WTC11 (cell line): Measurements from ENCODE around the gene SP7. TPM values are rescaled to one million over a fixed set of nuclear protein-coding genes. Genes with fewer than 3 reads are reported as not detected.

Source experiments
- ATAC-seq: fragments of 200-7000 bp; cut with Tn5 transposase; 2 replicates; pipeline ENCODE4 v1.10.0; 2021; ENCODE audit warnings: mild to moderate bottlenecking, moderate library complexity
- CTCF ChIA-PET: fragments of 300-600 bp; sonication (Branson Sonifier 250); formaldehyde crosslinking; loops from one replicate; lab custom pipeline; 2021; ENCODE audit warnings: antibody characterized with exemption; lab: Charles Lee
- POLR2A ChIA-PET: fragments of 350-600 bp; sonication (Branson Sonifier 250); formaldehyde crosslinking; loops from one replicate; lab custom pipeline; 2021; ENCODE audit warnings: antibody characterized with exemption; lab: Charles Lee
- DNase-seq: peaks from one replicate; pipeline ENCODE4 v3.0.0; 2021; ENCODE audit warnings: low spot score
- H3K27ac Mint-ChIP-seq: 2 replicates; pipeline ENCODE4 v1.8.0; 2021; ENCODE audit warnings: mixed read lengths
- H3K27me3 Mint-ChIP-seq: 2 replicates; pipeline ENCODE4 v1.8.0; 2021; ENCODE audit warnings: low read depth, mild to moderate bottlenecking, moderate library complexity, mixed read lengths
- H3K36me3 Mint-ChIP-seq: 2 replicates; pipeline ENCODE4 v1.8.0; 2021; ENCODE audit warnings: mixed read lengths
- H3K4me1 Mint-ChIP-seq: 2 replicates; pipeline ENCODE4 v1.8.0; 2022; ENCODE audit warnings: mixed read lengths
- H3K4me3 Mint-ChIP-seq: 2 replicates; pipeline ENCODE4 v1.8.0; 2021; ENCODE audit warnings: mild to moderate bottlenecking, moderate library complexity, mixed read lengths
- H3K9me3 Mint-ChIP-seq: 2 replicates; pipeline ENCODE4 v1.8.0; 2021; ENCODE audit warnings: mixed read lengths
- IRF2 ChIP-seq: sonication (generic); formaldehyde crosslinking; IDR thresholded peaks from 2 replicates; pipeline ENCODE4 v1.8.0; 2022; ENCODE audit warnings: low read depth, missing genetic modification reagents, borderline replicate concordance
- NR3C1 ChIP-seq: sonication (generic); formaldehyde crosslinking; conservative IDR thresholded peaks from 2 replicates; pipeline ENCODE4 v1.8.1; 2023; ENCODE audit warnings: low read depth, mild to moderate bottlenecking, missing genetic modification reagents
- SMAD3 ChIP-seq: sonication (generic); formaldehyde crosslinking; IDR thresholded peaks from 2 replicates; pipeline ENCODE4 v1.8.0; 2022; ENCODE audit warnings: missing genetic modification reagents, mild to moderate bottlenecking, borderline replicate concordance
- TEAD4 ChIP-seq: sonication (generic); formaldehyde crosslinking; IDR thresholded peaks from 2 replicates; pipeline ENCODE4 v1.8.0; 2022; ENCODE audit warnings: mild to moderate bottlenecking, missing genetic modification reagents
- total RNA-seq: library from RNA; stranded (reverse); gene quantifications from 3 replicates; pipeline ENCODE4 v1.2.3, GENCODE V29; 2021
- TF ChIP-seq, protein P1 (sequence below): sonication (generic); formaldehyde crosslinking; IDR thresholded peaks from 2 replicates; pipeline ENCODE4 v1.8.1; 2022; ENCODE audit warnings: missing genetic modification reagents, borderline replicate concordance
- TF ChIP-seq, protein P2 (sequence below): fragments of 250-450 bp; sonication (Bioruptor Pico); IDR thresholded peaks from 2 replicates; pipeline ENCODE4 v1.9.0; 2021; ENCODE audit warnings: mild to moderate bottlenecking, borderline replicate concordance
- TF ChIP-seq, protein P3 (sequence below): sonication (generic); formaldehyde crosslinking; IDR thresholded peaks from 2 replicates; pipeline ENCODE4 v1.8.0; 2023; ENCODE audit warnings: missing genetic modification reagents, mild to moderate bottlenecking, borderline replicate concordance
- TF ChIP-seq, protein P4 (sequence below): sonication (generic); formaldehyde crosslinking; IDR thresholded peaks from 2 replicates; pipeline ENCODE4 v1.8.1; 2022; ENCODE audit warnings: mild to moderate bottlenecking, moderate library complexity, missing genetic modification reagents
- TF ChIP-seq, protein P5 (sequence below): fragments of 250-450 bp; sonication (Bioruptor Pico); IDR thresholded peaks from 2 replicates; pipeline ENCODE4 v1.9.0; 2021; ENCODE audit warnings: moderate library complexity, mild to moderate bottlenecking, inconsistent platforms, borderline replicate concordance
- TF ChIP-seq, protein P6 (sequence below): sonication (generic); formaldehyde crosslinking; IDR thresholded peaks from 2 replicates; pipeline ENCODE4 v1.8.0; 2022; ENCODE audit warnings: missing genetic modification reagents

The SP7 gene
- total RNA-seq, 1 experiment from 2014 or later: 0.09 TPM

DNA sequence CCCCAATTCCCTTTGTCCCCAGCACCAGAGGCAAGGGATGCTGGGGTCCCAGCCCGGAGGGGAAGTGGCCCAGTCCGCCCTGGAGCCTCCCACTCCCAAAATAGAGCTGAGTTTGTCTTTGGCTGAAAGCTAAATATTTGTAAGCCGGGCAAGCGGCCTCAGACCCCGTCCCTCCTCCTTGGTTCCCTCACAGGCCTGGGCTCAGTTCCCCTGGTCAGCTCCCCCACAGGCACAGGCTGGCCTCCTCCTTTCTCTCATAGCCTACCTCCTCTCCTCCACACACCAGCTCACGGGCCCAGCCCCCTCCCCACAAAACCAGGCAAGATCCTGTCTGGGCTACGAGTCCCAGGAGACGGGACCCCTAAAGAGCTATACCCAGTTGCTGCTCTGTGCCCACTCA is 1.3 kb downstream of the SP7 start:
- POLR2A ChIA-PET: interaction anchor here (1.7 kb wide), 1 partner anchor 10 kb away, joined by 6 read pairs; no protein-coding TSS in a partner anchor

More for the DNA sequence above, 1.3 kb downstream of the SP7 start:
- Mint-ChIP-seq H3K4me3 (no peak overlapping the region), H3K4me1 (peaks cover 15% of the 10 kb centered on the region), H3K36me3 (no peaks in the 10 kb centered on the region), H3K27me3 (peaks cover 45% of the 10 kb centered on the region)
- no peak for DNase-seq
- CTCF ChIA-PET: interaction anchor here (0.7 to 2.5 kb wide), 9 partner anchors 10 to 233 kb away, joined by 3 to 20 read pairs (median 5); partner anchors contain the start of gene AAAS
- TF ChIP-seq, protein P1, sequence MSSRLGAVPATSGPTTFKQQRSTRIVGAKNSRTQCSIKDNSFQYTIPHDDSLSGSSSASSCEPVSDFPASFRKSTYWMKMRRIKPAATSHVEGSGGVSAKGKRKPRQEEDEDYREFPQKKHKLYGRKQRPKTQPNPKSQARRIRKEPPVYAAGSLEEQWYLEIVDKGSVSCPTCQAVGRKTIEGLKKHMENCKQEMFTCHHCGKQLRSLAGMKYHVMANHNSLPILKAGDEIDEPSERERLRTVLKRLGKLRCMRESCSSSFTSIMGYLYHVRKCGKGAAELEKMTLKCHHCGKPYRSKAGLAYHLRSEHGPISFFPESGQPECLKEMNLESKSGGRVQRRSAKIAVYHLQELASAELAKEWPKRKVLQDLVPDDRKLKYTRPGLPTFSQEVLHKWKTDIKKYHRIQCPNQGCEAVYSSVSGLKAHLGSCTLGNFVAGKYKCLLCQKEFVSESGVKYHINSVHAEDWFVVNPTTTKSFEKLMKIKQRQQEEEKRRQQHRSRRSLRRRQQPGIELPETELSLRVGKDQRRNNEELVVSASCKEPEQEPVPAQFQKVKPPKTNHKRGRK (CRISPR knock-in tag): no peak
- TF ChIP-seq NR3C1 (CRISPR knock-in tag) (no peak), IRF2 (no peak), TEAD4 (CRISPR knock-in tag) (no peak), SMAD3 (CRISPR knock-in tag) (no peak)
- TF ChIP-seq, protein P2, sequence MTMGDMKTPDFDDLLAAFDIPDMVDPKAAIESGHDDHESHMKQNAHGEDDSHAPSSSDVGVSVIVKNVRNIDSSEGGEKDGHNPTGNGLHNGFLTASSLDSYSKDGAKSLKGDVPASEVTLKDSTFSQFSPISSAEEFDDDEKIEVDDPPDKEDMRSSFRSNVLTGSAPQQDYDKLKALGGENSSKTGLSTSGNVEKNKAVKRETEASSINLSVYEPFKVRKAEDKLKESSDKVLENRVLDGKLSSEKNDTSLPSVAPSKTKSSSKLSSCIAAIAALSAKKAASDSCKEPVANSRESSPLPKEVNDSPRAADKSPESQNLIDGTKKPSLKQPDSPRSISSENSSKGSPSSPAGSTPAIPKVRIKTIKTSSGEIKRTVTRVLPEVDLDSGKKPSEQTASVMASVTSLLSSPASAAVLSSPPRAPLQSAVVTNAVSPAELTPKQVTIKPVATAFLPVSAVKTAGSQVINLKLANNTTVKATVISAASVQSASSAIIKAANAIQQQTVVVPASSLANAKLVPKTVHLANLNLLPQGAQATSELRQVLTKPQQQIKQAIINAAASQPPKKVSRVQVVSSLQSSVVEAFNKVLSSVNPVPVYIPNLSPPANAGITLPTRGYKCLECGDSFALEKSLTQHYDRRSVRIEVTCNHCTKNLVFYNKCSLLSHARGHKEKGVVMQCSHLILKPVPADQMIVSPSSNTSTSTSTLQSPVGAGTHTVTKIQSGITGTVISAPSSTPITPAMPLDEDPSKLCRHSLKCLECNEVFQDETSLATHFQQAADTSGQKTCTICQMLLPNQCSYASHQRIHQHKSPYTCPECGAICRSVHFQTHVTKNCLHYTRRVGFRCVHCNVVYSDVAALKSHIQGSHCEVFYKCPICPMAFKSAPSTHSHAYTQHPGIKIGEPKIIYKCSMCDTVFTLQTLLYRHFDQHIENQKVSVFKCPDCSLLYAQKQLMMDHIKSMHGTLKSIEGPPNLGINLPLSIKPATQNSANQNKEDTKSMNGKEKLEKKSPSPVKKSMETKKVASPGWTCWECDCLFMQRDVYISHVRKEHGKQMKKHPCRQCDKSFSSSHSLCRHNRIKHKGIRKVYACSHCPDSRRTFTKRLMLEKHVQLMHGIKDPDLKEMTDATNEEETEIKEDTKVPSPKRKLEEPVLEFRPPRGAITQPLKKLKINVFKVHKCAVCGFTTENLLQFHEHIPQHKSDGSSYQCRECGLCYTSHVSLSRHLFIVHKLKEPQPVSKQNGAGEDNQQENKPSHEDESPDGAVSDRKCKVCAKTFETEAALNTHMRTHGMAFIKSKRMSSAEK (CRISPR knock-in tag): no peak
- TF ChIP-seq, protein P3, sequence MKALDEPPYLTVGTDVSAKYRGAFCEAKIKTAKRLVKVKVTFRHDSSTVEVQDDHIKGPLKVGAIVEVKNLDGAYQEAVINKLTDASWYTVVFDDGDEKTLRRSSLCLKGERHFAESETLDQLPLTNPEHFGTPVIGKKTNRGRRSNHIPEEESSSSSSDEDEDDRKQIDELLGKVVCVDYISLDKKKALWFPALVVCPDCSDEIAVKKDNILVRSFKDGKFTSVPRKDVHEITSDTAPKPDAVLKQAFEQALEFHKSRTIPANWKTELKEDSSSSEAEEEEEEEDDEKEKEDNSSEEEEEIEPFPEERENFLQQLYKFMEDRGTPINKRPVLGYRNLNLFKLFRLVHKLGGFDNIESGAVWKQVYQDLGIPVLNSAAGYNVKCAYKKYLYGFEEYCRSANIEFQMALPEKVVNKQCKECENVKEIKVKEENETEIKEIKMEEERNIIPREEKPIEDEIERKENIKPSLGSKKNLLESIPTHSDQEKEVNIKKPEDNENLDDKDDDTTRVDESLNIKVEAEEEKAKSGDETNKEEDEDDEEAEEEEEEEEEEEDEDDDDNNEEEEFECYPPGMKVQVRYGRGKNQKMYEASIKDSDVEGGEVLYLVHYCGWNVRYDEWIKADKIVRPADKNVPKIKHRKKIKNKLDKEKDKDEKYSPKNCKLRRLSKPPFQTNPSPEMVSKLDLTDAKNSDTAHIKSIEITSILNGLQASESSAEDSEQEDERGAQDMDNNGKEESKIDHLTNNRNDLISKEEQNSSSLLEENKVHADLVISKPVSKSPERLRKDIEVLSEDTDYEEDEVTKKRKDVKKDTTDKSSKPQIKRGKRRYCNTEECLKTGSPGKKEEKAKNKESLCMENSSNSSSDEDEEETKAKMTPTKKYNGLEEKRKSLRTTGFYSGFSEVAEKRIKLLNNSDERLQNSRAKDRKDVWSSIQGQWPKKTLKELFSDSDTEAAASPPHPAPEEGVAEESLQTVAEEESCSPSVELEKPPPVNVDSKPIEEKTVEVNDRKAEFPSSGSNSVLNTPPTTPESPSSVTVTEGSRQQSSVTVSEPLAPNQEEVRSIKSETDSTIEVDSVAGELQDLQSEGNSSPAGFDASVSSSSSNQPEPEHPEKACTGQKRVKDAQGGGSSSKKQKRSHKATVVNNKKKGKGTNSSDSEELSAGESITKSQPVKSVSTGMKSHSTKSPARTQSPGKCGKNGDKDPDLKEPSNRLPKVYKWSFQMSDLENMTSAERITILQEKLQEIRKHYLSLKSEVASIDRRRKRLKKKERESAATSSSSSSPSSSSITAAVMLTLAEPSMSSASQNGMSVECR (CRISPR knock-in tag): no peak
- TF ChIP-seq, protein P4, sequence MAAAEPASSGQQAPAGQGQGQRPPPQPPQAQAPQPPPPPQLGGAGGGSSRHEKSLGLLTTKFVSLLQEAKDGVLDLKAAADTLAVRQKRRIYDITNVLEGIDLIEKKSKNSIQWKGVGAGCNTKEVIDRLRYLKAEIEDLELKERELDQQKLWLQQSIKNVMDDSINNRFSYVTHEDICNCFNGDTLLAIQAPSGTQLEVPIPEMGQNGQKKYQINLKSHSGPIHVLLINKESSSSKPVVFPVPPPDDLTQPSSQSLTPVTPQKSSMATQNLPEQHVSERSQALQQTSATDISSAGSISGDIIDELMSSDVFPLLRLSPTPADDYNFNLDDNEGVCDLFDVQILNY (CRISPR knock-in tag): no peak
- TF ChIP-seq, protein P5, sequence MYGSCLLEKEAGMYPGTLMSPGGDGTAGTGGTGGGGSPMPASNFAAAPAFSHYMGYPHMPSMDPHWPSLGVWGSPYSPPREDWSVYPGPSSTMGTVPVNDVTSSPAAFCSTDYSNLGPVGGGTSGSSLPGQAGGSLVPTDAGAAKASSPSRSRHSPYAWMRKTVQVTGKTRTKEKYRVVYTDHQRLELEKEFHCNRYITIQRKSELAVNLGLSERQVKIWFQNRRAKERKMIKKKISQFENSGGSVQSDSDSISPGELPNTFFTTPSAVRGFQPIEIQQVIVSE (CRISPR knock-in tag): no peak
- TF ChIP-seq, protein P6, sequence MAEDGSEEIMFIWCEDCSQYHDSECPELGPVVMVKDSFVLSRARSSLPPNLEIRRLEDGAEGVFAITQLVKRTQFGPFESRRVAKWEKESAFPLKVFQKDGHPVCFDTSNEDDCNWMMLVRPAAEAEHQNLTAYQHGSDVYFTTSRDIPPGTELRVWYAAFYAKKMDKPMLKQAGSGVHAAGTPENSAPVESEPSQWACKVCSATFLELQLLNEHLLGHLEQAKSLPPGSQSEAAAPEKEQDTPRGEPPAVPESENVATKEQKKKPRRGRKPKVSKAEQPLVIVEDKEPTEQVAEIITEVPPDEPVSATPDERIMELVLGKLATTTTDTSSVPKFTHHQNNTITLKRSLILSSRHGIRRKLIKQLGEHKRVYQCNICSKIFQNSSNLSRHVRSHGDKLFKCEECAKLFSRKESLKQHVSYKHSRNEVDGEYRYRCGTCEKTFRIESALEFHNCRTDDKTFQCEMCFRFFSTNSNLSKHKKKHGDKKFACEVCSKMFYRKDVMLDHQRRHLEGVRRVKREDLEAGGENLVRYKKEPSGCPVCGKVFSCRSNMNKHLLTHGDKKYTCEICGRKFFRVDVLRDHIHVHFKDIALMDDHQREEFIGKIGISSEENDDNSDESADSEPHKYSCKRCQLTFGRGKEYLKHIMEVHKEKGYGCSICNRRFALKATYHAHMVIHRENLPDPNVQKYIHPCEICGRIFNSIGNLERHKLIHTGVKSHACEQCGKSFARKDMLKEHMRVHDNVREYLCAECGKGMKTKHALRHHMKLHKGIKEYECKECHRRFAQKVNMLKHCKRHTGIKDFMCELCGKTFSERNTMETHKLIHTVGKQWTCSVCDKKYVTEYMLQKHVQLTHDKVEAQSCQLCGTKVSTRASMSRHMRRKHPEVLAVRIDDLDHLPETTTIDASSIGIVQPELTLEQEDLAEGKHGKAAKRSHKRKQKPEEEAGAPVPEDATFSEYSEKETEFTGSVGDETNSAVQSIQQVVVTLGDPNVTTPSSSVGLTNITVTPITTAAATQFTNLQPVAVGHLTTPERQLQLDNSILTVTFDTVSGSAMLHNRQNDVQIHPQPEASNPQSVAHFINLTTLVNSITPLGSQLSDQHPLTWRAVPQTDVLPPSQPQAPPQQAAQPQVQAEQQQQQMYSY (CRISPR knock-in tag): no peak
- TF ChIP-seq, all 79 proteins: peak for 0
- ATAC-seq: no peak
- H3K27ac Mint-ChIP-seq: no peak overlapping the region
- no peaks in the 10 kb centered on the region for H3K9me3 Mint-ChIP-seq
